ENCODE results near the gene TNFRSF19. TPM values are rescaled to one million over a fixed set of nuclear protein-coding genes. Genes with fewer than 3 reads are reported as not detected.

TNFRSF19 gene
- total and polyA plus RNA-seq, 3 donors from 2014 or later, result 5.7 to 8.4 (median 6.2) TPM

- Histone ChIP-seq H3K36me3 (ENCODE audit: low read depth, missing control alignments) (no peaks in the 10 kb centered on the region), H3K4me3 (no peak overlapping the region), H3K27me3 (no peaks in the 10 kb centered on the region), H3K4me1 (no peaks in the 10 kb centered on the region), H3K27ac (no peak overlapping the region), H3K9me3 (no peaks in the 10 kb centered on the region)
- TF ChIP-seq CTCF (IDR thresholded peaks at IDR 0.05) (no peak), POLR2A (IDR thresholded peaks at IDR 0.05) (no peak)
- DNase-seq, result no peak
- intact Hi-C loops (cut with DNase I; ENCODE audit: low total_unique reads), result no loop called here
- 82 to 90% methylated on average over 8 of the region's 8 CpGs for WGBS, 2 donors
Observed at GRCh38 chr13:23666582-23666981, 96.4 kb downstream of the TNFRSF19 start.

- WGBS, 2 donors, result 95 to 96% methylated on average over 6 of the region's 6 CpGs
- intact Hi-C loops (cut with DNase I; ENCODE audit: low total_unique reads), result no loop called here
- TF ChIP-seq CTCF (IDR thresholded peaks at IDR 0.05), result no peak
- no peak for TF ChIP-seq POLR2A (IDR thresholded peaks at IDR 0.05)
Observed at GRCh38 chr13:23667750-23668149, 97.5 kb downstream of the TNFRSF19 start.

GRCh38 chr13:23668562-23668961, 98.3 kb downstream of the TNFRSF19 start:
- H3K9me3 ChIP-seq, result no peaks in the 10 kb centered on the region
- no peak overlapping the region for H3K4me3 ChIP-seq
- 74 to 92% methylated on average over 9 of the region's 9 CpGs for WGBS, 2 donors
- H3K27ac ChIP-seq, result no peak overlapping the region
- intact Hi-C loops (cut with DNase I; ENCODE audit: low total_unique reads), result no loop called here
- no peak for DNase-seq
- TF ChIP-seq CTCF (IDR thresholded peaks at IDR 0.05), result no peak
- H3K27me3 ChIP-seq, result no peaks in the 10 kb centered on the region
- no peaks in the 10 kb centered on the region for H3K36me3 ChIP-seq (ENCODE audit: low read depth, missing control alignments)
- H3K4me1 ChIP-seq, result no peaks in the 10 kb centered on the region

More at GRCh38 chr13:23667750-23668149, 97.5 kb downstream of the TNFRSF19 start:
- Histone ChIP-seq H3K36me3 (ENCODE audit: low read depth, missing control alignments) (no peaks in the 10 kb centered on the region), H3K4me3 (no peak overlapping the region), H3K27ac (no peak overlapping the region), H3K4me1 (no peaks in the 10 kb centered on the region), H3K27me3 (no peaks in the 10 kb centered on the region), H3K9me3 (no peaks in the 10 kb centered on the region)
- DNase-seq, result no peak

DNA sequence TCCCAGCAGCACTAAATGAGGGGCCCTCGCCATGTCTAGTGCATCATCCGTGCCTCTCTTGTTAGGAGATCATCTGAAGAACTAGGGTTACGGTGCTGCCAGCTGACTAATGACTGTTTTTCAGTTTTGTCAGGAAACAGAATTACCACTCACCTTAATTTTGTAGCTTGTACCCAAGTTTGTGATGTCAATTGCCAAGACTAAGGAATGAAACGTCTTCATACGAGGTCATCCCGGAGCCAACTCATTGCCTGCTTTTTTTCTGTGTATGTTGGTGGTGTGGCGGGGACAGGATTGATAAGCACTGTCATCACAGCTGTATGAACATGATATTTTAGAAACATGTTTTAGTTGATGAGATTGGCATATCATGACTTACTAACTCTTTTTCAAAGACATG, 100.6 kb downstream of the TNFRSF19 start:
- Histone ChIP-seq H3K9me3 (no peaks in the 10 kb centered on the region), H3K27ac (no peak overlapping the region), H3K36me3 (ENCODE audit: low read depth, missing control alignments) (no peaks in the 10 kb centered on the region), H3K27me3 (no peaks in the 10 kb centered on the region), H3K4me1 (no peaks in the 10 kb centered on the region), H3K4me3 (no peak overlapping the region)
- TF ChIP-seq CTCF (IDR thresholded peaks at IDR 0.05), result no peak
- TF ChIP-seq POLR2A (IDR thresholded peaks at IDR 0.05), result no peak
- WGBS, 2 donors, result 68 to 87% methylated on average over 7 of the region's 7 CpGs
- DNase-seq, result no peak
- intact Hi-C loops (cut with DNase I; ENCODE audit: low total_unique reads), result no loop called here

DNA sequence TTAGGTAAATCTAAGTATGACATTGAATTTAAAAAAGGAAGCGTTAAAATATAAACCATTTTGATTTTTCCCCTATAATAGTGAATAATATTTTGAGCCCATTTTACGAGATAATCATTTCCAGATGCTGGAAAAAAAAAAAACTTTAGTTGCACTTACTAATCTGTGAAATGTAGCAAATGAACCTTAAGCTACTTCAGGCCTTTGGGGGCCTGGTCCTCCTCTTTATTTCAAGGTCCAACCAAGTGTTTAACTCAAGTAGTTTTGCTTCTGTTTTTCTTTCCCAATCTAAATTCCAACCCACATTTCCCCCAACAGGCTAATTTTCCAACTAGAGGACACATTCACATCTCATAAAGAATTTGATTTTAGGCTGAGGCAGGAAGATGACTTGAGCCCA, 101.2 kb downstream of the TNFRSF19 start:
- no peaks in the 10 kb centered on the region for H3K27me3 ChIP-seq
- intact Hi-C loops (cut with DNase I; ENCODE audit: low total_unique reads), result no loop called here
- no peak for DNase-seq
- TF ChIP-seq POLR2A (IDR thresholded peaks at IDR 0.05) (no peak), CTCF (IDR thresholded peaks at IDR 0.05) (no peak)
- WGBS, 2 donors, result 68 to 71% methylated on average over 2 of the region's 2 CpGs
- no peaks in the 10 kb centered on the region for H3K4me1 ChIP-seq
- no peaks in the 10 kb centered on the region for H3K9me3 ChIP-seq
- no peak overlapping the region for H3K27ac ChIP-seq
- no peak overlapping the region for H3K4me3 ChIP-seq
- no peaks in the 10 kb centered on the region for H3K36me3 ChIP-seq (ENCODE audit: low read depth, missing control alignments)

Data from testis (tissue), 3 donors.